MCF 10A (cell line): ENCODE results near the gene AP3S2. TPM values are rescaled to one million over a fixed set of nuclear protein-coding genes. Genes with fewer than 3 reads are reported as not detected.
"Not testable (repeated sequence)": the region's sequence is repeated elsewhere in the genome, so short reads cannot be mapped to it uniquely, and the experiment has no call there.

ENCODE experiments used
- BruUV-seq: library from RNA; stranded (reverse); fragments of 400-500 nt; replicated peaks from 2 replicates; lab custom pipeline; 2021; lab: Mats Ljungman, UMichigan
- CTCF ChIA-PET: fragments of 300-600 bp; sonication (Branson Sonifier 250); formaldehyde crosslinking; extraction: SDS; loops from one replicate; lab custom pipeline; 2021; ENCODE audit warnings: antibody characterized with exemption, inconsistent platforms; lab: Yijun Ruan, JAX
- POLR2A ChIA-PET: fragments of 300-600, 350-650 bp; sonication (Branson Sonifier 250); formaldehyde crosslinking; extraction: SDS; loops from one replicate; lab custom pipeline; 2020; ENCODE audit warnings: antibody characterized with exemption, inconsistent platforms; lab: Yijun Ruan, JAX
- DNase-seq: peaks from one replicate; pipeline ENCODE4 v3.0.0-alpha.2; 2018; ENCODE audit not compliant: unreplicated experiment
- H3K27ac Mint-ChIP-seq: one replicate; pipeline ENCODE4 v1.8.0; 2022; ENCODE audit warnings: mild to moderate bottlenecking, low read depth, mixed read lengths; ENCODE audit not compliant: unreplicated experiment
- H3K27me3 Mint-ChIP-seq: one replicate; pipeline ENCODE4 v1.8.0; 2022; ENCODE audit warnings: mixed read lengths; ENCODE audit not compliant: insufficient read depth, unreplicated experiment
- H3K36me3 Mint-ChIP-seq: one replicate; pipeline ENCODE4 v1.8.0; 2022; ENCODE audit warnings: mild to moderate bottlenecking, moderate library complexity, mixed read lengths; ENCODE audit not compliant: insufficient read depth, unreplicated experiment
- H3K4me1 Mint-ChIP-seq: one replicate; pipeline ENCODE4 v1.8.0; 2022; ENCODE audit warnings: mixed read lengths; ENCODE audit not compliant: insufficient read depth, unreplicated experiment
- H3K4me3 Mint-ChIP-seq: one replicate; pipeline ENCODE4 v1.8.0; 2022; ENCODE audit warnings: mild to moderate bottlenecking, moderate library complexity, mixed read lengths; ENCODE audit not compliant: unreplicated experiment
- H3K9me3 Mint-ChIP-seq: one replicate; pipeline ENCODE4 v1.8.0; 2022; ENCODE audit warnings: mixed read lengths; ENCODE audit not compliant: unreplicated experiment
- intact Hi-C: fragments of 100-400 bp; cut with micrococcal nuclease; formaldehyde crosslinking; loops from 2 replicates; pipeline ENCODE4 v1.14.1; 2022
- total RNA-seq: library from RNA; stranded (reverse); gene quantifications from 2 replicates; pipeline ENCODE4 v1.2.3, GENCODE V29; 2022
- TF ChIP-seq, protein P1 (sequence below): fragments of 200-600 bp; IDR thresholded peaks from one replicate; pipeline ENCODE4 v1.8.0; 2022; ENCODE audit warnings: antibody characterized with exemption, mild to moderate bottlenecking; ENCODE audit not compliant: unreplicated experiment

The AP3S2 gene
- total RNA-seq, 1 experiment from 2014 or later: 38.4 TPM

GRCh38 chr15:89836267-89837133 lies 57.3 kb downstream of the AP3S2 start:
- BruUV-seq: no TSS peak
- Mint-ChIP-seq H3K27ac (peak overlapping the region; percentile 98), H3K4me1 (peaks cover 35% of the 10 kb centered on the region), H3K27me3 (no peaks in the 10 kb centered on the region), H3K4me3 (peak overlapping the region; percentile 63), H3K36me3 (peaks cover 52% of the 10 kb centered on the region), H3K9me3 (no peaks in the 10 kb centered on the region)
- TF ChIP-seq, protein P1, sequence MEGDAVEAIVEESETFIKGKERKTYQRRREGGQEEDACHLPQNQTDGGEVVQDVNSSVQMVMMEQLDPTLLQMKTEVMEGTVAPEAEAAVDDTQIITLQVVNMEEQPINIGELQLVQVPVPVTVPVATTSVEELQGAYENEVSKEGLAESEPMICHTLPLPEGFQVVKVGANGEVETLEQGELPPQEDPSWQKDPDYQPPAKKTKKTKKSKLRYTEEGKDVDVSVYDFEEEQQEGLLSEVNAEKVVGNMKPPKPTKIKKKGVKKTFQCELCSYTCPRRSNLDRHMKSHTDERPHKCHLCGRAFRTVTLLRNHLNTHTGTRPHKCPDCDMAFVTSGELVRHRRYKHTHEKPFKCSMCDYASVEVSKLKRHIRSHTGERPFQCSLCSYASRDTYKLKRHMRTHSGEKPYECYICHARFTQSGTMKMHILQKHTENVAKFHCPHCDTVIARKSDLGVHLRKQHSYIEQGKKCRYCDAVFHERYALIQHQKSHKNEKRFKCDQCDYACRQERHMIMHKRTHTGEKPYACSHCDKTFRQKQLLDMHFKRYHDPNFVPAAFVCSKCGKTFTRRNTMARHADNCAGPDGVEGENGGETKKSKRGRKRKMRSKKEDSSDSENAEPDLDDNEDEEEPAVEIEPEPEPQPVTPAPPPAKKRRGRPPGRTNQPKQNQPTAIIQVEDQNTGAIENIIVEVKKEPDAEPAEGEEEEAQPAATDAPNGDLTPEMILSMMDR: no peak
- peak; percentile 94 for DNase-seq
- POLR2A ChIA-PET: interaction anchor here (0.6 to 4.2 kb wide), 19 partner anchors 8 to 653 kb away, joined by 3 to 64 read pairs (median 6); partner anchors contain the start of genes ANPEP and AP3S2
- CTCF ChIA-PET: interaction anchor here (0.5 to 3.0 kb wide), 14 partner anchors 11 to 432 kb away, joined by 3 to 21 read pairs (median 3); partner anchors contain the start of genes ANPEP and AP3S2
- intact Hi-C loops: no loop called here

- ChIA-PET CTCF (interaction anchor here (1.4 kb wide), 1 partner anchor 10 kb away, joined by 4 read pairs; no protein-coding TSS in a partner anchor), POLR2A (interaction anchor here (0.6 to 3.8 kb wide), 2 partner anchors 11 to 20 kb away, joined by 3 to 32 read pairs; partner anchors contain the start of gene ANPEP)
- Mint-ChIP-seq H3K9me3 (no peaks in the 10 kb centered on the region), H3K4me3 (peak overlapping the region; percentile 35), H3K36me3 (peaks cover 46% of the 10 kb centered on the region), H3K27ac (peak overlapping the region; percentile 87), H3K4me1 (peaks cover 39% of the 10 kb centered on the region), H3K27me3 (no peaks in the 10 kb centered on the region)
- TF ChIP-seq, protein P1: no peak
- TSS peak; percentile 47 for BruUV-seq
- no peak for DNase-seq
- intact Hi-C loops: no loop called here
These were observed 58.6 kb downstream of the AP3S2 start for GRCh38 chr15:89835176-89835564.

DNA sequence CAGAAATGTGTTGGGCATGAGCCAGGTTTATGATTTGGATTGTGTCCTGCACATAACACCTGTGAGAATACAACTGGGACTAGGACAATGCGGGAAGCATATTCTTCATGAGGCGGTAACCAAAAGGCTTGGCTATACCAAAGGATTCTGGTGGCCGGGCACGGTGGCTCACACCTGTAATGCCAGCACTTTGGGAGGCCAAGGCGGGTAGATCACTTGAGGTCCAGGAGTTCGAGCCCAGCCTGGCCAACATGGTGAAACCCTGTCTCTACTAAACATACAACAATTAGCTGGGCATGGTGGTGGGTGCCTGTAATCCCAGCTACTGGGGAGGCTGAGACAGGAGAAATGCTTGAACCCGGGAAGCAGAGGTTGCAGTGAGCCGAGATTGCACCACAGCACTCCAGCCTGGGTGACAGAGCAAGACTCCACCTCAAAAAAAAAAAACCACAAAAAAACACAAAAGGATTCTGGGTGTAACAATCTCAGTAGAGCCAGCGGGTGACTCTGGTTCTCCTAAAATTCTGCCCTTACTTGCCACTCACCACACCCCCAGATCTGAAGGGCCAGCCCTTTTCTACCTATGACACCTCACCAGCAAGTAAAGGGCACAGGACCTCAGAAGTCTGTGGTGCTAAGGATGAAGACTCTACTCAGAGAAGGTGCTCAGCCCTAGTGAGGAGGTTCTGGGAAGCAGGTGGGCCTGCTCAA lies 59.2 kb downstream of the AP3S2 start:
- H3K27me3 Mint-ChIP-seq, H3K4me3 Mint-ChIP-seq, BruUV-seq, intact Hi-C loops, CTCF ChIA-PET, H3K9me3 Mint-ChIP-seq, DNase-seq: not testable (repeated sequence)
- H3K4me1 Mint-ChIP-seq: peaks cover 43% of the 10 kb centered on the region
- H3K36me3 Mint-ChIP-seq: peaks cover 45% of the 10 kb centered on the region
- peak overlapping the region; percentile 87 for H3K27ac Mint-ChIP-seq
- POLR2A ChIA-PET: interaction anchor here (0.6 kb wide), 1 partner anchor 11 kb away, joined by 3 read pairs; no protein-coding TSS in a partner anchor

DNA sequence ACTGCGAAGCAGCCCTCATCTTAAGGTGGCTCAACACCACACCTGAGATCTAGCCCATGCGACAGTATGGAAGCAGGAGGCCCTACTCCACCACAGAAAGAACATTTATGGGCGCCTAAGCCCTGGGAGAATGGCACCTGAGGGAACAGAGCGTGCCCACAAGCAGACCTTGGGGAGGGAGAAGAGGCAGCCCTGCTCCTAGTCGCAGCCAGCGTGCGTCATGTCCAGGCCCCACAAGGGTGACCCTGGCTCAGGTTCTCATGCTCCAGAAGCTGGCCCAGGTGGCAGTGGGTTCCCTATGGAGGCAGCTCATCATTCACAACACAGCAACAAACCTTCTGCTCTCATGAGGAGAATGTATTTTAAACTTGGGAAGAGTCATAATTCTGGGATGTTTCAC lies 59.8 kb downstream of the AP3S2 start:
- ChIA-PET POLR2A (no interaction called here), CTCF (interaction anchor here (0.6 to 0.7 kb wide), 2 partner anchors 15 to 76 kb away, joined by 3 read pairs; no protein-coding TSS in a partner anchor)
- no peak overlapping the region for H3K4me3 Mint-ChIP-seq
- intact Hi-C loops: no loop called here
- peaks cover 44% of the 10 kb centered on the region for H3K36me3 Mint-ChIP-seq
- peak overlapping the region; percentile 87 for H3K27ac Mint-ChIP-seq
- DNase-seq: no peak
- H3K9me3 Mint-ChIP-seq: no peaks in the 10 kb centered on the region
- TF ChIP-seq, protein P1: no peak
- no TSS peak for BruUV-seq
- peaks cover 47% of the 10 kb centered on the region for H3K4me1 Mint-ChIP-seq
- no peaks in the 10 kb centered on the region for H3K27me3 Mint-ChIP-seq
